ENCODE results near the gene ATP9A. TPM values are rescaled to one million over a fixed set of nuclear protein-coding genes. Genes with fewer than 3 reads are reported as not detected.

ATP9A gene
- total and polyA plus RNA-seq, 2 of the 8 experiments (the other 6 are each of a cell fraction or from before 2014, with no cell fraction given) = 5.0 to 6.4 TPM

DNA sequence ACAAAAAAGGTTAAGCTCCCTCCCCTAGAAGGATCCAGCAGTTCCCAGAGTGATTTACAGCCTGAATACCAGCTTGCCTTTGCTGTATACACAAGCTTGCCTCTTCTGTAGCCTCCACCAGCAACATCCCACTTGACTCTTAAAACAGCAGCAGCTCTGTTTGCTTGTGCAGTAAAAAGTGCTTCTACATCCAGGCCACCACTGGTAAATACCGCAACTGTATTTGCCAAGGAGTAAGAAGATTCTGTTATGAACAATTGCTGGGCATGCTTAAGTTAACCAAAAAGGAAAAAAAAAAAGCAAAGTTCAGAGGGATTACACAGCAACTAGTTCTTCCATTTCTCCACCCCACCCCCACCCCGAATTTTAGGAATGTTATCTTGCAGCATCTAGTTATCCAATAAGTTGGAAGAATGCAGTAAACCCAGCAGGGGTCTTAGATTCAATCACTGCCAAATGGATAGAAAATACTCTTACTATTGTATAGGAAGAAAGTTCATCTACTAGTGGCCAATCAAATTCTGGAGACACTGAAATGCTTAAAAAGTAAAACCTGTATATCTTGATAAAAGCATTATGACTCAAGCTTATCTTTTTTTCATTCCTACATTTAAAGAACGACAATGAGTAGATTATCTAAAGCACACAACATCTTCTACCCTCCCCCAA, 29.3 kb upstream of the ATP9A start:
- H2BK5ac ChIP-seq (ENCODE audit: low read depth, low read length) = peak overlapping the region; percentile 37; the same call in 1 of the 2 replicates
- no peak overlapping the region for H2BK120ac ChIP-seq (replicated peaks; ENCODE audit: low read depth, low read length)
- peaks cover 0 to 50% (median 4%) of the 10 kb centered on the region in 4 experiments; a peak in 4 of 8 replicates for H3K36me3 ChIP-seq (ENCODE audit: control insufficient read depth in 2 of 4, insufficient read depth in 4 of 4, low read length in 3 of 4)
- H3K4me1 ChIP-seq (replicated peaks in 1 of 4; ENCODE audit: control insufficient read depth in 3 of 4, insufficient read depth in 4 of 4, low read length in 3 of 4) = peaks cover 7 to 27% (median 22%) of the 10 kb centered on the region in 4 experiments
- H2BK20ac ChIP-seq (ENCODE audit: low read length) = no peak overlapping the region; the same call in 1 of the 2 replicates
- peak overlapping the region; percentile 74 for H4K5ac ChIP-seq (ENCODE audit: insufficient read length, low read depth, low read length)
- H3K56ac ChIP-seq (replicated peaks; ENCODE audit: insufficient read length, low read depth, low read length) = no peak overlapping the region
- FAIRE-seq (no peak), DNase-seq (ENCODE audit: low read depth in 1 of 2, low spot score in 2 of 2) (no peak)
- ChIA-PET POLR2A (ENCODE audit: partially characterized antibody) (interaction anchor here (0.6 to 1.5 kb wide), 7 partner anchors 9 to 98 kb away, joined by 3 to 12 read pairs (median 4); no protein-coding TSS in a partner anchor), CTCF (ENCODE audit: partially characterized antibody) (interaction anchor here (0.5 to 2.3 kb wide), 7 partner anchors 10 to 286 kb away, joined by 3 to 6 read pairs (median 4); partner anchors contain the start of gene ATP9A)
- H3K18ac ChIP-seq (ENCODE audit: extremely low read depth, low read length) = peak overlapping the region; percentile 20; the same call in 1 of the 2 replicates
- H3K79me2 ChIP-seq (ENCODE audit: control insufficient read depth in 1 of 2, insufficient read depth in 2 of 2, low read length in 2 of 2) = peaks cover 64 to 94% of the 10 kb centered on the region in 2 experiments
- H3K23me2 ChIP-seq (ENCODE audit: low read depth, low read length) = peaks cover 7% of the 10 kb centered on the region
- H4K20me1 ChIP-seq (replicated peaks in 1 of 2; ENCODE audit: control insufficient read depth in 1 of 2, insufficient read depth in 2 of 2, low read length in 2 of 2) = peaks cover 32 to 35% of the 10 kb centered on the region in 2 experiments
- no peak overlapping the region for H3K23ac ChIP-seq (ENCODE audit: insufficient read length)
- peak overlapping the region; percentile 54; the same call in 1 of the 2 replicates for H3K27ac ChIP-seq (ENCODE audit: low read depth, low read length)
- no peak overlapping the region for H3K14ac ChIP-seq (ENCODE audit: insufficient read length)
- peak overlapping the region in 2 of 4 experiments; percentile 29 to 58; a peak in 1 of 7 replicates for H3K9ac ChIP-seq (replicated peaks in 1 of 4; ENCODE audit: extremely low read depth in 1 of 4, low read depth in 3 of 4, low read length in 3 of 4)
- no peak overlapping the region for H2AK5ac ChIP-seq (ENCODE audit: low read depth, low read length)
- H3K9me3 ChIP-seq (ENCODE audit: insufficient read depth in 2 of 2, low read depth in 1 of 2, low read length in 1 of 2) = no peaks in the 10 kb centered on the region
- peaks cover 8% of the 10 kb centered on the region for H3K79me1 ChIP-seq (ENCODE audit: low read depth, low read length)
- H2BK12ac ChIP-seq (ENCODE audit: low read depth, low read length) = no peak overlapping the region
- no peak overlapping the region; the same call in 1 of the 2 replicates for H2BK15ac ChIP-seq (ENCODE audit: low read length)
- no peak overlapping the region for H2AFZ ChIP-seq (ENCODE audit: low read length)
- H3K4me2 ChIP-seq (ENCODE audit: insufficient read depth in 1 of 2, low read depth in 2 of 2, low read length in 2 of 2) = peak overlapping the region; percentile 71 to 99
- H3K4ac ChIP-seq (replicated peaks; ENCODE audit: insufficient read length, low read depth, low read length) = peak overlapping the region; percentile 17
- WGBS, 2 experiments (ENCODE audit: extremely low coverage in 1 of 2, insufficient coverage in 1 of 2, insufficient read length in 1 of 2, insufficient replicate concordance in 2 of 2, low coverage in 1 of 2, low lambda C conversion rate in 2 of 2, missing lambda C conversion rate in 1 of 2) = 20% methylated on average over 3 of the region's 3 CpGs; no CpG with 5 or more reads in 1 of the 2 experiments
- H4K91ac ChIP-seq (replicated peaks; ENCODE audit: insufficient read length, low read length) = peak overlapping the region; percentile 22
- no peak overlapping the region for H4K8ac ChIP-seq (ENCODE audit: extremely low read depth, insufficient read depth, low read length)
- peak overlapping the region; percentile 24 to 99 (median 62) for H3K4me3 ChIP-seq (ENCODE audit: extremely low read depth in 1 of 4, insufficient read depth in 2 of 4, low read depth in 3 of 4, low read length in 4 of 4)
- H3K27me3 ChIP-seq (replicated peaks in 1 of 4; ENCODE audit: control insufficient read depth in 3 of 4, extremely low read depth in 1 of 4, insufficient read depth in 3 of 4, low read length in 3 of 4) = no peaks in the 10 kb centered on the region
- no peak for TF ChIP-seq NANOG (IDR thresholded peaks at IDR 0.05; ENCODE audit: insufficient read depth, low read depth, low read length, poor library complexity, severe bottlenecking)
- TF ChIP-seq, protein P1, sequence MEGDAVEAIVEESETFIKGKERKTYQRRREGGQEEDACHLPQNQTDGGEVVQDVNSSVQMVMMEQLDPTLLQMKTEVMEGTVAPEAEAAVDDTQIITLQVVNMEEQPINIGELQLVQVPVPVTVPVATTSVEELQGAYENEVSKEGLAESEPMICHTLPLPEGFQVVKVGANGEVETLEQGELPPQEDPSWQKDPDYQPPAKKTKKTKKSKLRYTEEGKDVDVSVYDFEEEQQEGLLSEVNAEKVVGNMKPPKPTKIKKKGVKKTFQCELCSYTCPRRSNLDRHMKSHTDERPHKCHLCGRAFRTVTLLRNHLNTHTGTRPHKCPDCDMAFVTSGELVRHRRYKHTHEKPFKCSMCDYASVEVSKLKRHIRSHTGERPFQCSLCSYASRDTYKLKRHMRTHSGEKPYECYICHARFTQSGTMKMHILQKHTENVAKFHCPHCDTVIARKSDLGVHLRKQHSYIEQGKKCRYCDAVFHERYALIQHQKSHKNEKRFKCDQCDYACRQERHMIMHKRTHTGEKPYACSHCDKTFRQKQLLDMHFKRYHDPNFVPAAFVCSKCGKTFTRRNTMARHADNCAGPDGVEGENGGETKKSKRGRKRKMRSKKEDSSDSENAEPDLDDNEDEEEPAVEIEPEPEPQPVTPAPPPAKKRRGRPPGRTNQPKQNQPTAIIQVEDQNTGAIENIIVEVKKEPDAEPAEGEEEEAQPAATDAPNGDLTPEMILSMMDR (IDR thresholded peaks at IDR 0.05; ENCODE audit: control extremely low read depth in 1 of 3, insufficient read depth in 1 of 3, low read depth in 1 of 3, low read length in 3 of 3) = no peak
- 0 out of 2 replicates have a peak, but pooled peaks have one; percentile 29 for TF ChIP-seq POLR2AphosphoS5 (IDR thresholded peaks at IDR 0.05; ENCODE audit: low read depth, low read length)
- TF ChIP-seq TEAD4 (IDR thresholded peaks at IDR 0.05; ENCODE audit: low read depth, low read length) = peak; percentile 65; the same call in 1 of the 2 replicates
- TF ChIP-seq POU5F1 (IDR thresholded peaks at IDR 0.05; ENCODE audit: low read depth, low read length) = no peak
- TF ChIP-seq EP300 (IDR thresholded peaks at IDR 0.05; ENCODE audit: borderline replicate concordance in 1 of 2, low read depth in 2 of 2, low read length in 2 of 2) = 0 out of 3 replicates have a peak, but pooled peaks of 1 of the 2 experiments have one; percentile 21
- no peak for TF ChIP-seq JUND (IDR thresholded peaks at IDR 0.05; ENCODE audit: low read length)

Measured in H1 (cell line).